ENCODE results near the gene FKBP1B. TPM values are rescaled to one million over a fixed set of nuclear protein-coding genes. Genes with fewer than 3 reads are reported as not detected.

Gene FKBP1B
- total RNA-seq, 1 donor from 2014 or later, result 16.2 TPM

DNA sequence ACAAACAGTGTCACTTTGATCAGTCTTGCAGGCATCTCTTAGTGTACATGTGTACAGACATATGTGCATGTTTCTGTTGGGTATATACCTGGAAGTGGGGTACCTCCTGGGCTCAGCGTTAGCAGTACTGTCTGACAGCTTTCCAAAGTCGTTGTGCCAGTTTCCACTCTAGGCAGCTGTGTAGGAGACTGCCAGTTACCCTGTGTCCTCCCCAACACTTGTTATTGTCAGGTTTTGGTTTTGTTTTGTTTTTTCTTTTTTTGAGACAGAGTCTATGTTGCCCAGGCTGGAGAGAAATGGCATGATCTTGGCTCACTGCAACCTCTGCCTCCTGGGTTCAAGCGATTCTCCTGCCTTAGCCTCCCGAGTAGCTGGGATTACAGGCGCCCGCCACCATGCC lies 6.2 kb downstream of the FKBP1B start:
- Mint-ChIP-seq H3K36me3 (ENCODE audit: low read depth) (peaks cover 3% of the 10 kb centered on the region), H3K9me3 (ENCODE audit: low read depth) (peaks cover 2% of the 10 kb centered on the region), H3K4me1 (ENCODE audit: low read depth) (no peaks in the 10 kb centered on the region), H3K27me3 (ENCODE audit: low read depth) (no peaks in the 10 kb centered on the region), H3K4me3 (ENCODE audit: unreplicated experiment) (no peak overlapping the region), H3K27ac (ENCODE audit: unreplicated experiment) (no peak overlapping the region)
- TF ChIP-seq, protein P1, sequence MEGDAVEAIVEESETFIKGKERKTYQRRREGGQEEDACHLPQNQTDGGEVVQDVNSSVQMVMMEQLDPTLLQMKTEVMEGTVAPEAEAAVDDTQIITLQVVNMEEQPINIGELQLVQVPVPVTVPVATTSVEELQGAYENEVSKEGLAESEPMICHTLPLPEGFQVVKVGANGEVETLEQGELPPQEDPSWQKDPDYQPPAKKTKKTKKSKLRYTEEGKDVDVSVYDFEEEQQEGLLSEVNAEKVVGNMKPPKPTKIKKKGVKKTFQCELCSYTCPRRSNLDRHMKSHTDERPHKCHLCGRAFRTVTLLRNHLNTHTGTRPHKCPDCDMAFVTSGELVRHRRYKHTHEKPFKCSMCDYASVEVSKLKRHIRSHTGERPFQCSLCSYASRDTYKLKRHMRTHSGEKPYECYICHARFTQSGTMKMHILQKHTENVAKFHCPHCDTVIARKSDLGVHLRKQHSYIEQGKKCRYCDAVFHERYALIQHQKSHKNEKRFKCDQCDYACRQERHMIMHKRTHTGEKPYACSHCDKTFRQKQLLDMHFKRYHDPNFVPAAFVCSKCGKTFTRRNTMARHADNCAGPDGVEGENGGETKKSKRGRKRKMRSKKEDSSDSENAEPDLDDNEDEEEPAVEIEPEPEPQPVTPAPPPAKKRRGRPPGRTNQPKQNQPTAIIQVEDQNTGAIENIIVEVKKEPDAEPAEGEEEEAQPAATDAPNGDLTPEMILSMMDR (IDR thresholded peaks at IDR 0.05), result no peak
- no peak for DNase-seq (ENCODE audit: low spot score)

DNA sequence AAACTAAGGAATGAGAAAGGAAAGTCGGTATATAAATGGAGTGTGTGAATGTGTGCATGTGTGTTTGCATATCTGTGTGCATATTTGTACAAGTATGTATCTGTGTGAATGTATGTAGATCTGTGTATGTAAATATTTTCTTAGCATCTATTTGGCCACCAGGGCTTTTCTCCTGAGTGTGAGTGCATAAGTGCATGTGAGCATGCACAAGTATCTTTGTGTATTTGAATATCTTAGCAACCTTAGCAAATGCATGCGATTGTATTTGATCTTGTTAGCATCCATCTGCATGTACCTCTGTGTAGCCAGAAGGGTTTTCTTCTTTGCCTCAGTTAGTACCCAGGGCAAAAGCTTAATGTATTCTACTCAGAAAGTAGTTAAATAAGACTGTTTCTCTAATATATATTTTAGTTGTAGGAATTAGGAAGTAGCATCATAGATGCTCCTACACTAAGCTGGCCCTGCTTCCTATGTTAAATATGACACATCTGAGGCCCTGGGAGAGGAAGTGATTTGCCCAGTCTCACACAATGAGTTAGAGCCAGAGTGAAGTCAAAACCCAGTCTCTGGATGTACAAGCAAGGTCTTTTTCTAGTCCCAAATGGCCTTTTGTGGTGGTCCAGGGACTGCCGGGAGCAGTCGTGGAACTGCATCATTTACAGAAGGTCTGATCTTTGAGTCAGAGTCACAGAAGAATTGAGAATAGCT lies 9.2 kb downstream of the FKBP1B start:
- H3K36me3 Mint-ChIP-seq (ENCODE audit: low read depth), result peaks cover 3% of the 10 kb centered on the region
- TF ChIP-seq, protein P1 (IDR thresholded peaks at IDR 0.05), result no peak
- no peak overlapping the region for H3K4me3 Mint-ChIP-seq (ENCODE audit: unreplicated experiment)
- peaks cover 2% of the 10 kb centered on the region for H3K9me3 Mint-ChIP-seq (ENCODE audit: low read depth)
- no peak for DNase-seq (ENCODE audit: low spot score)
- H3K27me3 Mint-ChIP-seq (ENCODE audit: low read depth), result no peaks in the 10 kb centered on the region
- H3K27ac Mint-ChIP-seq (ENCODE audit: unreplicated experiment), result no peak overlapping the region
- H3K4me1 Mint-ChIP-seq (ENCODE audit: low read depth), result no peaks in the 10 kb centered on the region

DNA sequence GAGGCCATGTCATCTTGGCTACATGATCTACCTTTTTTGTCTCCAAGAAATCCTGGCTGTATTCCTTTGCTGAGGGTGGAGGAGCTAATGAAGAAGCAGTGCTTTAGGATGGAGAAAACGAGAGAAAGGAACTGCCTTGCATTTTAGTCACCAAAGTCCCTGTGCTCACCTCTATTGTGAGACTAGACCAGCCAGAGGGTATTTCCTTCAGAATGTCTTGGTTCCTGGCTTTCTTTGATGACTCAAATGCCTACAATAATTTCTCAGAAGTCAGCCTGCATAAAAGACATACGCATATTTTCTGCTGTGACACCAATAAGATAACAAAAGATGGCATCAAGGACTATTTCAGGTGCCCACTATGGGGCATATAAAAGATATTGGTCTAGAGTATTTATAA lies 15.8 kb downstream of the FKBP1B start:
- Mint-ChIP-seq H3K27ac (ENCODE audit: unreplicated experiment) (no peak overlapping the region), H3K27me3 (ENCODE audit: low read depth) (no peaks in the 10 kb centered on the region), H3K4me1 (ENCODE audit: low read depth) (no peaks in the 10 kb centered on the region), H3K4me3 (ENCODE audit: unreplicated experiment) (no peak overlapping the region), H3K36me3 (ENCODE audit: low read depth) (peaks cover 11% of the 10 kb centered on the region), H3K9me3 (ENCODE audit: low read depth) (no peaks in the 10 kb centered on the region)
- TF ChIP-seq, protein P1 (IDR thresholded peaks at IDR 0.05), result no peak
- no peak for DNase-seq (ENCODE audit: low spot score)

DNA sequence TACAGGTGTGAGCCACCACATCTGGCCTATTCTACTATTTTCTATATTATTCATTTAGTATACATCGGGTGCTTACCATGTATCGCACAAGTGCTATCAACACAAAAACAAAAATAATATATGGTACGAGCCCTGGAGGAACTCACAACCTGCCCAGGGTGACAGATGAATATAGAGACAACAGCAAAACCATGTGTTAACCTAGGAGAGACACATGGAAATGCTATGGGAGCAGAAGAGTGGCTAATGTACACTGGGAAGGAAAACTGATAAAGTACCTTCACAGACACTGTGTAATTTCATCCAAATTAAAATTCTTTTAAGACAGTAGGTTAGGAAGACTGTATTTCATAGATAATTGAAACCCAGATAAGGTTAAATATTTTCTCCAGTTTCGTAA lies 22.7 kb downstream of the FKBP1B start:
- Mint-ChIP-seq H3K36me3 (ENCODE audit: low read depth) (peaks cover 9% of the 10 kb centered on the region), H3K27ac (ENCODE audit: unreplicated experiment) (no peak overlapping the region), H3K4me1 (ENCODE audit: low read depth) (peaks cover 20% of the 10 kb centered on the region), H3K9me3 (ENCODE audit: low read depth) (no peaks in the 10 kb centered on the region), H3K27me3 (ENCODE audit: low read depth) (no peaks in the 10 kb centered on the region), H3K4me3 (ENCODE audit: unreplicated experiment) (no peak overlapping the region)
- no peak for DNase-seq (ENCODE audit: low spot score)
- TF ChIP-seq, protein P1 (IDR thresholded peaks at IDR 0.05), result no peak

DNA sequence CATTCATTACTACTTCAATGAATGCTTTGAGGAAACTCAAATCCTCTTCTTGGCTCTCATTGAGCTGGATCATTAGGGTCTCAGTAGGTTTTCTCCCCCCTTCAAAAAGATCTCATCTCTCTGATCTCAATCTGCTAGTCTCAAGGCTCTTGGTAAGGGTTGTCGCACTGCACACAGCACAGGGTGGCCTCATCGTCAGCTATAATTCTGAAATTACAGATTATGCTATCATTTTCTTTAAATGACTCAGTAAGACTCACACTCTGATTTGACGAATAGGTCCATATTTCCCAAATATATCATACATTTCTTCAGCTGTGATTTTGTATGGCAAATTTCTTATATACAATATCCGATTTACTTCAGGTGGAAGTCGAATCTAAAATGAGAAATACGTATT lies 24.3 kb downstream of the FKBP1B start:
- peaks cover 28% of the 10 kb centered on the region for H3K4me1 Mint-ChIP-seq (ENCODE audit: low read depth)

More for the DNA sequence above, 24.3 kb downstream of the FKBP1B start:
- Mint-ChIP-seq H3K36me3 (ENCODE audit: low read depth) (peaks cover 5% of the 10 kb centered on the region), H3K27ac (ENCODE audit: unreplicated experiment) (no peak overlapping the region), H3K27me3 (ENCODE audit: low read depth) (no peaks in the 10 kb centered on the region), H3K9me3 (ENCODE audit: low read depth) (no peaks in the 10 kb centered on the region), H3K4me3 (ENCODE audit: unreplicated experiment) (no peak overlapping the region)
- DNase-seq (ENCODE audit: low spot score), result no peak
- TF ChIP-seq, protein P1 (IDR thresholded peaks at IDR 0.05), result no peak

Data from chondrocyte (in vitro differentiated cells).